Colonic mucosa (tissue), 4 donors: ENCODE results near the gene HOXA10. TPM values are rescaled to one million over a fixed set of nuclear protein-coding genes. Genes with fewer than 3 reads are reported as not detected.

Experiments
- DNase-seq: peaks from one replicate; pipeline ENCODE4 v3.0.0-alpha.2; 2020
- H3K27ac ChIP-seq: fragments of 200-600 bp; one replicate; pipeline ENCODE4 v1.8.0; 2021
- H3K27me3 ChIP-seq: fragments of 200-600 bp; one replicate; pipeline ENCODE4 v1.8.0; 2021
- H3K36me3 ChIP-seq: fragments of 200-600 bp; one replicate; pipeline ENCODE4 v1.8.0; 2021
- H3K4me1 ChIP-seq: fragments of 200-600 bp; one replicate; pipeline ENCODE4 v1.8.0; 2021; ENCODE audit warnings: mild to moderate bottlenecking
- H3K4me3 ChIP-seq: fragments of 200-600 bp; one replicate; pipeline ENCODE4 v1.8.0; 2021
- H3K9ac ChIP-seq, 2 donors: one replicate each; pipeline ENCODE4 v1.7.0; 2013; ENCODE audit warnings: control low read depth in 2 of 2, low read depth in 2 of 2, low read length in 2 of 2
- H3K9me3 ChIP-seq: fragments of 200-600 bp; one replicate; pipeline ENCODE4 v1.8.0; 2021
- CTCF ChIP-seq: fragments of 200-600 bp; IDR thresholded peaks from one replicate; pipeline ENCODE4 v1.8.0; 2022; ENCODE audit warnings: antibody characterized with exemption, mild to moderate bottlenecking
- intact Hi-C: fragments of 100-400 bp; cut with DNase I; formaldehyde crosslinking; loops from one replicate; pipeline ENCODE4 v1.14.1; 2022
- total RNA-seq, 2 donors: library from RNA; stranded (reverse); fragmentation: NEBNext Ultra II Directional in 1 of 2; extraction: Animal tissue kit (Norgen Biotek cat#: 25700) in 1 of 2; gene quantifications; one replicate each; pipeline ENCODE4 v1.2.1, GENCODE V29; 2021
- donor health status: healthy.
- donor health status: DM: no; HTN: no; CAD: no.
- donor health status: DM: no; HTN: no; CAD: no.

HOXA10 gene
- total RNA-seq, 2 donors from 2014 or later: 25.4 to 26.0 TPM

GRCh38 chr7:27171325-27171636, 2.8 kb downstream of the HOXA10 start:
- no peak for DNase-seq
- TF ChIP-seq CTCF: no peak

GRCh38 chr7:27170426-27171324, 3.4 kb downstream of the HOXA10 start:
- no peaks in the 10 kb centered on the region for H3K36me3 ChIP-seq
- H3K27ac ChIP-seq: peak overlapping the region; percentile 94
- peak overlapping the region; percentile 91 to 98 for H3K9ac ChIP-seq
- intact Hi-C loops: no loop called here
- H3K9me3 ChIP-seq: no peaks in the 10 kb centered on the region
- peak overlapping the region; percentile 57 for H3K4me3 ChIP-seq
- TF ChIP-seq CTCF: no peak
- peaks cover 17% of the 10 kb centered on the region for H3K27me3 ChIP-seq
- no peaks in the 10 kb centered on the region for H3K4me1 ChIP-seq
- DNase-seq: no peak

More at GRCh38 chr7:27171325-27171636, 2.8 kb downstream of the HOXA10 start:
- peaks cover 12% of the 10 kb centered on the region for H3K27me3 ChIP-seq
- H3K9me3 ChIP-seq: no peaks in the 10 kb centered on the region
- H3K4me3 ChIP-seq: peak overlapping the region; percentile 57
- no peaks in the 10 kb centered on the region for H3K4me1 ChIP-seq
- no peaks in the 10 kb centered on the region for H3K36me3 ChIP-seq
- peak overlapping the region; percentile 94 for H3K27ac ChIP-seq
- peak overlapping the region; percentile 31 to 98 for H3K9ac ChIP-seq
- intact Hi-C loops: no loop called here

- Histone ChIP-seq H3K4me3 (peak overlapping the region; percentile 57), H3K36me3 (no peaks in the 10 kb centered on the region), H3K27me3 (peaks cover 17% of the 10 kb centered on the region), H3K27ac (peak overlapping the region; percentile 94), H3K9me3 (no peaks in the 10 kb centered on the region), H3K4me1 (no peaks in the 10 kb centered on the region), H3K9ac (peak overlapping the region; percentile 91 to 98)
- intact Hi-C loops: loop anchor here (5.0 kb wide), 1 partner anchor 1313 kb away; no protein-coding TSS in a partner anchor
- DNase-seq: no peak
- TF ChIP-seq CTCF: no peak
Measured at GRCh38 chr7:27169658-27170425, 4.3 kb downstream of the HOXA10 start.

GRCh38 chr7:27168265-27168947, 5.7 kb downstream of the HOXA10 start:
- Histone ChIP-seq H3K4me1 (no peaks in the 10 kb centered on the region), H3K9ac (peak overlapping the region; percentile 91 to 98), H3K27ac (peak overlapping the region; percentile 94), H3K27me3 (peaks cover 8% of the 10 kb centered on the region), H3K36me3 (no peaks in the 10 kb centered on the region), H3K9me3 (no peaks in the 10 kb centered on the region), H3K4me3 (peak overlapping the region; percentile 57)
- intact Hi-C loops: loop anchor here (5.0 kb wide), 1 partner anchor 1311 kb away; no protein-coding TSS in a partner anchor
- peak; percentile 76 for DNase-seq
- TF ChIP-seq CTCF: no peak

- no peak for TF ChIP-seq CTCF
- Histone ChIP-seq H3K4me3 (peak overlapping the region; percentile 57), H3K9ac (peak overlapping the region; percentile 91 to 98), H3K27ac (peak overlapping the region; percentile 94), H3K36me3 (no peaks in the 10 kb centered on the region), H3K4me1 (no peaks in the 10 kb centered on the region), H3K9me3 (no peaks in the 10 kb centered on the region), H3K27me3 (peaks cover 7% of the 10 kb centered on the region)
- intact Hi-C loops: loop anchor here (5.0 kb wide), 1 partner anchor 1311 kb away; no protein-coding TSS in a partner anchor
- no peak for DNase-seq
Measured at GRCh38 chr7:27167916-27168264, 6.2 kb downstream of the HOXA10 start.
